ENCODE data around the gene RASSF3.

Gene RASSF3

DNA sequence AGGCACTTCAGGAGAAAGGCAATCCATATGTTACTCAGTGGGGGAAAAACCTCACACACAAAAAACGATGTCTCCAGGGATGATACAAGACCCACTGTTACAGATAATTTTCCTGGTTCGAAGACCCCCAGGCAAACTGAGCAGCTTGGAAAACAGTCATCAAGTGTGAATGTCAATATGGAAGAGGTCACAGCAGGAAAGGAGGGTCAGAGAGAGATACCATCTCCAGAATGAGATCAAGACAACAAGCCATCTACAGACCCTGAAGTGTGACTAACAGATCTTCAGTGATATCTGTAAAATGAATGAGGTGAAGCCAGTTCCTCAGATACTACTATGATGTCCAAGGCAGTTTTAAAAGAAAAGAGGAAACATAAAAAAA is 120.3 kb downstream of the RASSF3 start:
- H3K4me3 Mint-ChIP-seq, result no peak overlapping the region
- H3K27ac Mint-ChIP-seq, result peak overlapping the region in 2 of 3 experiments; percentile 32 to 36
- H3K4me1 Mint-ChIP-seq, result peaks cover 37% of the 10 kb centered on the region
- no peaks in the 10 kb centered on the region for H3K27me3 Mint-ChIP-seq (ENCODE audit: low read depth)
- peaks cover 58% of the 10 kb centered on the region for H3K36me3 Mint-ChIP-seq (ENCODE audit: low read depth)
- TF ChIP-seq, protein P1, sequence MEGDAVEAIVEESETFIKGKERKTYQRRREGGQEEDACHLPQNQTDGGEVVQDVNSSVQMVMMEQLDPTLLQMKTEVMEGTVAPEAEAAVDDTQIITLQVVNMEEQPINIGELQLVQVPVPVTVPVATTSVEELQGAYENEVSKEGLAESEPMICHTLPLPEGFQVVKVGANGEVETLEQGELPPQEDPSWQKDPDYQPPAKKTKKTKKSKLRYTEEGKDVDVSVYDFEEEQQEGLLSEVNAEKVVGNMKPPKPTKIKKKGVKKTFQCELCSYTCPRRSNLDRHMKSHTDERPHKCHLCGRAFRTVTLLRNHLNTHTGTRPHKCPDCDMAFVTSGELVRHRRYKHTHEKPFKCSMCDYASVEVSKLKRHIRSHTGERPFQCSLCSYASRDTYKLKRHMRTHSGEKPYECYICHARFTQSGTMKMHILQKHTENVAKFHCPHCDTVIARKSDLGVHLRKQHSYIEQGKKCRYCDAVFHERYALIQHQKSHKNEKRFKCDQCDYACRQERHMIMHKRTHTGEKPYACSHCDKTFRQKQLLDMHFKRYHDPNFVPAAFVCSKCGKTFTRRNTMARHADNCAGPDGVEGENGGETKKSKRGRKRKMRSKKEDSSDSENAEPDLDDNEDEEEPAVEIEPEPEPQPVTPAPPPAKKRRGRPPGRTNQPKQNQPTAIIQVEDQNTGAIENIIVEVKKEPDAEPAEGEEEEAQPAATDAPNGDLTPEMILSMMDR (IDR thresholded peaks at IDR 0.05; ENCODE audit: unreplicated experiment in 3 of 3), result no peak
- no peaks in the 10 kb centered on the region for H3K9me3 Mint-ChIP-seq

DNA sequence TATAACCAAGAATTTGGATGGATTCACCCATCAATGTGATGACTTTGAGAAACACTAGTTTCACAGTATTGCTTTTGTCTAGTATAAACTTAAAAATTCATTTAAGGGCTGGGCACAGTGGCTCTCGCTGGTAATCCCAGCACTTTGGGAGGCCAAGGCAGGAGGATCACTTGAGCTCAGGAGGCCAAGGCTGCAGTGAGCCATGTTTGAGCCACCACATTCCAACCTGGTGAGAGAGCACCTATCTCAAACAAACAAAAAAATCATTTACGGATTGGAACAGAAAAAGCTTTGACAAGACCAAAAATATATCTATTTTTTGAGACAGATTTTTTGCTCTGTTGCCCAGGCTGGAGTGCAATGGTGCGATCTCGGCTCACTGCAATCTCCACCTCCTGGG is 121.4 kb downstream of the RASSF3 start:
- Mint-ChIP-seq H3K4me1 (peaks cover 37% of the 10 kb centered on the region), H3K36me3 (ENCODE audit: low read depth) (peaks cover 61% of the 10 kb centered on the region), H3K4me3 (no peak overlapping the region), H3K27me3 (ENCODE audit: low read depth) (no peaks in the 10 kb centered on the region), H3K9me3 (no peaks in the 10 kb centered on the region), H3K27ac (no peak overlapping the region)
- TF ChIP-seq, protein P1 (IDR thresholded peaks at IDR 0.05; ENCODE audit: unreplicated experiment in 3 of 3), result no peak

DNA sequence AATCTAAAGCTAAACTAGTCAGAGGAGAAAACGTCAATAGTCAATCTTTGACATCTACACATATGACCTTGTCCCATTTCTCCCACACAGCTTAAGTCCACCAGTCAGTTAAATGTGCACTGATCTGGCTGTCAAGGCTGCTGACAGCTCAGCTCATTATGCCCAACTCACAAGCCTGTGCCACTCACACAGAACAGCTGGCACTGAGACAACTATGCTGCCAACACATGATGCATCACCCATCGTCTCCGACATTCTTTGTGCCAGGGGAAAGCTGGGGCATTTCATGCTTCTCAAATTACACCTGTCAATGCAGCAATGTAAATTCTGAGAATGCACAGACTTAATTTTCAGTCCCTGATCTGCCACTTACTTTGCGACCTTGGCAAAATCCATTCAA is 123.6 kb downstream of the RASSF3 start:
- H3K27me3 Mint-ChIP-seq (ENCODE audit: low read depth), result no peaks in the 10 kb centered on the region
- H3K36me3 Mint-ChIP-seq (ENCODE audit: low read depth), result peaks cover 65% of the 10 kb centered on the region
- peaks cover 31% of the 10 kb centered on the region for H3K4me1 Mint-ChIP-seq
- no peak overlapping the region for H3K4me3 Mint-ChIP-seq
- H3K9me3 Mint-ChIP-seq, result no peaks in the 10 kb centered on the region
- TF ChIP-seq, protein P1 (IDR thresholded peaks at IDR 0.05; ENCODE audit: unreplicated experiment in 3 of 3), result no peak
- no peak overlapping the region for H3K27ac Mint-ChIP-seq

DNA sequence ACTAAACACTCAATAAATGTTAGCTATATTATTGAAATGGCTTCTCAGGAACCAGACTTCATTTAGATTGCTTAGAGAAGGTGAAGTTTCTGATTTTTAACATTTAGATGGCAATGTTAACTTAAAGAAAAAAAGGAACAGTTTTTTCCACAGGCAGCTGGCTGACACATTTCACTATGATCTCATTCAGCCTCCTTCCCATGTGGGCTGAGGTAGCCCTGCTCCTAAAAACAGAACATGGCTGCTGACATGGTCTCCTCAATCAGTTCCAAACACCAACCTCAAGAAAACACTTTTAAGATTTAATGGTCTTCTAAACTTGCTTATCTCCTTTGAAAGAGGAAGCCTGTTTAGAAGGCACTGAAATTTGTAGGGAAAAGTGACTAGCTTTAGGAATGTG is 125.1 kb downstream of the RASSF3 start:
- Mint-ChIP-seq H3K4me1 (peaks cover 19% of the 10 kb centered on the region), H3K27ac (no peak overlapping the region), H3K4me3 (no peak overlapping the region), H3K36me3 (ENCODE audit: low read depth) (peaks cover 72% of the 10 kb centered on the region), H3K9me3 (no peaks in the 10 kb centered on the region), H3K27me3 (ENCODE audit: low read depth) (no peaks in the 10 kb centered on the region)
- TF ChIP-seq, protein P1 (IDR thresholded peaks at IDR 0.05; ENCODE audit: unreplicated experiment in 3 of 3), result no peak

DNA sequence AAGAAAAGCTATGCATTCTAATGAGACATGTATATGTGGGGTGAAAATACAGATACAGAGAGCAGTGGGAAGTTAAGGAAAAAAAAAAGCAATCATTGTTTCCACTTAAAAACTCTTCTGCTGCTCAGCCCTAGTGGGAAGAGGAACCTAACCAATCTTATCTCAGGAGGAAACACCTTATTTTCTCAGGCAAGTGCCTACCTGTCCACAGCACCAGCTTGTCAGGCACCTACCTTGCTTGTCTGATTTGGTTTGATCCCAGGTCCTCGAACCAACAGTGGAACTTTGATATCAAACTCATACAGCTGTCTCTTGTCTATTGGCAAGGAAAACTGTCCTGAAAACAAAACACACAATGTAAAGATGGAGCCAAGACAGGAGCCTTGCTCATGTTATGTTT is 126.5 kb downstream of the RASSF3 start:
- no peaks in the 10 kb centered on the region for H3K27me3 Mint-ChIP-seq (ENCODE audit: low read depth)
- no peaks in the 10 kb centered on the region for H3K9me3 Mint-ChIP-seq
- no peak overlapping the region for H3K4me3 Mint-ChIP-seq
- no peak overlapping the region for H3K27ac Mint-ChIP-seq
- H3K36me3 Mint-ChIP-seq (ENCODE audit: low read depth), result peaks cover 72% of the 10 kb centered on the region
- peaks cover 11% of the 10 kb centered on the region for H3K4me1 Mint-ChIP-seq
- TF ChIP-seq, protein P1 (IDR thresholded peaks at IDR 0.05; ENCODE audit: unreplicated experiment in 3 of 3), result no peak

DNA sequence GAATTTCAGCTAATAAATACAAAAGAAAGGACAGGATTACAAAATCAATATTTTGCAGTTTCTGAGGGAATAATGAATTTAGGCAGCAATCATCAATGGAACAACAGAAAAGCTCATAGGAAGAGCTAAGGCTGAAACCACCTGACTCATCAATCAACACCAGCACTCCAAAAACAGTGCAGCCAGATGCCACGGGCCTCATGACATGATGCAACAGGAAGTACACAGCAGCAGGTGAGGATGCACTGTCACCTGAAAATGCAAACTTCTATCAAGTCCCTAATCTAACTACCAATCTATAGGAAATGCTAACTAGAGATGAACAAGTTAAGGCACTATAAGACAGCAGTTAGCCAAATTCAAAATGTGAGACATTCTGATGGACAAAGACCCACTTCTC is 127.2 kb downstream of the RASSF3 start:
- peaks cover 11% of the 10 kb centered on the region for H3K4me1 Mint-ChIP-seq
- H3K36me3 Mint-ChIP-seq (ENCODE audit: low read depth), result peaks cover 80% of the 10 kb centered on the region
- no peaks in the 10 kb centered on the region for H3K9me3 Mint-ChIP-seq
- TF ChIP-seq, protein P1 (IDR thresholded peaks at IDR 0.05; ENCODE audit: unreplicated experiment in 3 of 3), result no peak
- no peak overlapping the region for H3K4me3 Mint-ChIP-seq
- no peaks in the 10 kb centered on the region for H3K27me3 Mint-ChIP-seq (ENCODE audit: low read depth)
- no peak overlapping the region for H3K27ac Mint-ChIP-seq
